Fibroblast of the aortic adventitia (primary cell): ENCODE measurements around the gene TFPI. TPM values are rescaled to one million over a fixed set of nuclear protein-coding genes. Genes with fewer than 3 reads are reported as not detected.

Experiments
- DNase-seq: peaks from one replicate; pipeline ENCODE4 v3.0.0-alpha.2; 2010; ENCODE audit warnings: low read depth
- H3K4me3 ChIP-seq: 2 replicates; pipeline ENCODE4 v1.5.1; 2011; ENCODE audit warnings: low read depth, mild to moderate bottlenecking, control low read depth, low read length, moderate library complexity
- total RNA-seq: library from RNA; depleted of rRNA; stranded (reverse); fragments of >200 nt; gene quantifications from 2 replicates; pipeline ENCODE4 v1.2.3, GENCODE V29; 2012; ENCODE audit warnings: low replicate concordance
- TF ChIP-seq, protein P1 (sequence below): IDR thresholded peaks from 2 replicates; pipeline ENCODE4 v1.5.1; 2011; ENCODE audit warnings: mild to moderate bottlenecking, low read length, control low read depth, inconsistent platforms; ENCODE audit not compliant: insufficient read depth

TFPI gene
- total RNA-seq, 1 donor, result 596 TPM

- H3K4me3 ChIP-seq, result no peak overlapping the region
- TF ChIP-seq, protein P1, sequence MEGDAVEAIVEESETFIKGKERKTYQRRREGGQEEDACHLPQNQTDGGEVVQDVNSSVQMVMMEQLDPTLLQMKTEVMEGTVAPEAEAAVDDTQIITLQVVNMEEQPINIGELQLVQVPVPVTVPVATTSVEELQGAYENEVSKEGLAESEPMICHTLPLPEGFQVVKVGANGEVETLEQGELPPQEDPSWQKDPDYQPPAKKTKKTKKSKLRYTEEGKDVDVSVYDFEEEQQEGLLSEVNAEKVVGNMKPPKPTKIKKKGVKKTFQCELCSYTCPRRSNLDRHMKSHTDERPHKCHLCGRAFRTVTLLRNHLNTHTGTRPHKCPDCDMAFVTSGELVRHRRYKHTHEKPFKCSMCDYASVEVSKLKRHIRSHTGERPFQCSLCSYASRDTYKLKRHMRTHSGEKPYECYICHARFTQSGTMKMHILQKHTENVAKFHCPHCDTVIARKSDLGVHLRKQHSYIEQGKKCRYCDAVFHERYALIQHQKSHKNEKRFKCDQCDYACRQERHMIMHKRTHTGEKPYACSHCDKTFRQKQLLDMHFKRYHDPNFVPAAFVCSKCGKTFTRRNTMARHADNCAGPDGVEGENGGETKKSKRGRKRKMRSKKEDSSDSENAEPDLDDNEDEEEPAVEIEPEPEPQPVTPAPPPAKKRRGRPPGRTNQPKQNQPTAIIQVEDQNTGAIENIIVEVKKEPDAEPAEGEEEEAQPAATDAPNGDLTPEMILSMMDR, result no peak
- DNase-seq, result no peak
These were observed 44.4 kb downstream of the TFPI start for GRCh38 chr2:187509667-187510417.

- H3K4me3 ChIP-seq, result no peak overlapping the region
- TF ChIP-seq, protein P1, result no peak
- DNase-seq, result no peak
These were observed 47.8 kb downstream of the TFPI start for GRCh38 chr2:187506416-187506815.

GRCh38 chr2:187505065-187505672, 49.1 kb downstream of the TFPI start:
- no peak overlapping the region for H3K4me3 ChIP-seq
- TF ChIP-seq, protein P1, result no peak
- DNase-seq, result no peak

- TF ChIP-seq, protein P1, result no peak
- DNase-seq, result no peak
These were observed 49.8 kb downstream of the TFPI start for GRCh38 chr2:187504312-187504921.

GRCh38 chr2:187503700-187504099, 50.5 kb downstream of the TFPI start:
- DNase-seq, result no peak
- no peak overlapping the region for H3K4me3 ChIP-seq
- TF ChIP-seq, protein P1, result no peak

More at GRCh38 chr2:187504312-187504921, 49.8 kb downstream of the TFPI start:
- no peak overlapping the region for H3K4me3 ChIP-seq

GRCh38 chr2:187502467-187502866, 51.8 kb downstream of the TFPI start:
- H3K4me3 ChIP-seq, result no peak overlapping the region
- DNase-seq, result no peak
- TF ChIP-seq, protein P1, result no peak
